Measurements from ENCODE around the gene WRNIP1.
"Not testable (repeated sequence)": the region's sequence is repeated elsewhere in the genome, so short reads cannot be mapped to it uniquely, and the experiment has no call there.

The WRNIP1 gene

GRCh38 chr6:2795162-2795561 lies 30.0 kb downstream of the WRNIP1 start:
- H3K9ac ChIP-seq (ENCODE audit: low read depth, low read length): no peak overlapping the region
- peaks cover 8% of the 10 kb centered on the region for H3K4me1 ChIP-seq (ENCODE audit: insufficient read depth, low read length)
- H3K9me3 ChIP-seq (ENCODE audit: control insufficient read depth, insufficient read depth, low read length): no peaks in the 10 kb centered on the region
- no peaks in the 10 kb centered on the region for H3K36me3 ChIP-seq (ENCODE audit: insufficient read depth, low read length)

GRCh38 chr6:2795956-2796355 lies 30.8 kb downstream of the WRNIP1 start:
- Histone ChIP-seq H3K36me3 (ENCODE audit: insufficient read depth, low read length) (no peaks in the 10 kb centered on the region), H3K4me1 (ENCODE audit: insufficient read depth, low read length) (peaks cover 2% of the 10 kb centered on the region), H3K9ac (ENCODE audit: low read depth, low read length) (no peak overlapping the region), H3K9me3 (ENCODE audit: control insufficient read depth, insufficient read depth, low read length) (no peaks in the 10 kb centered on the region)

- H3K9me3 ChIP-seq (ENCODE audit: control insufficient read depth, insufficient read depth, low read length): no peaks in the 10 kb centered on the region
- H3K36me3 ChIP-seq (ENCODE audit: insufficient read depth, low read length): no peaks in the 10 kb centered on the region
- no peak overlapping the region for H3K9ac ChIP-seq (ENCODE audit: low read depth, low read length)
- no peaks in the 10 kb centered on the region; the same call in 1 of the 2 replicates for H3K4me1 ChIP-seq (ENCODE audit: insufficient read depth, low read length)
These were observed 31.7 kb downstream of the WRNIP1 start for GRCh38 chr6:2796861-2797260.

- no peaks in the 10 kb centered on the region for H3K36me3 ChIP-seq (ENCODE audit: insufficient read depth, low read length)
- no peak overlapping the region for H3K9ac ChIP-seq (ENCODE audit: low read depth, low read length)
- no peaks in the 10 kb centered on the region for H3K9me3 ChIP-seq (ENCODE audit: control insufficient read depth, insufficient read depth, low read length)
- H3K4me1 ChIP-seq (ENCODE audit: insufficient read depth, low read length): no peaks in the 10 kb centered on the region; the same call in 1 of the 2 replicates
These were observed 32.4 kb downstream of the WRNIP1 start for GRCh38 chr6:2797564-2798031.

- H3K9ac ChIP-seq (ENCODE audit: low read depth, low read length): no peak overlapping the region
- no peaks in the 10 kb centered on the region; the same call in 1 of the 2 replicates for H3K4me1 ChIP-seq (ENCODE audit: insufficient read depth, low read length)
- H3K36me3 ChIP-seq (ENCODE audit: insufficient read depth, low read length): no peaks in the 10 kb centered on the region
- no peaks in the 10 kb centered on the region for H3K9me3 ChIP-seq (ENCODE audit: control insufficient read depth, insufficient read depth, low read length)
These were observed 33.5 kb downstream of the WRNIP1 start for GRCh38 chr6:2798586-2799134.

GRCh38 chr6:2799936-2800527 lies 34.8 kb downstream of the WRNIP1 start:
- H3K9ac ChIP-seq (ENCODE audit: low read depth, low read length): no peak overlapping the region
- no peaks in the 10 kb centered on the region; the same call in 1 of the 2 replicates for H3K4me1 ChIP-seq (ENCODE audit: insufficient read depth, low read length)
- H3K9me3 ChIP-seq (ENCODE audit: control insufficient read depth, insufficient read depth, low read length): no peaks in the 10 kb centered on the region
- no peaks in the 10 kb centered on the region for H3K36me3 ChIP-seq (ENCODE audit: insufficient read depth, low read length)

- H3K9me3 ChIP-seq (ENCODE audit: control insufficient read depth, insufficient read depth, low read length): no peaks in the 10 kb centered on the region
- no peak overlapping the region for H3K9ac ChIP-seq (ENCODE audit: low read depth, low read length)
- H3K36me3 ChIP-seq (ENCODE audit: insufficient read depth, low read length): no peaks in the 10 kb centered on the region
- no peaks in the 10 kb centered on the region; the same call in 1 of the 2 replicates for H3K4me1 ChIP-seq (ENCODE audit: insufficient read depth, low read length)
These were observed 35.5 kb downstream of the WRNIP1 start for GRCh38 chr6:2800552-2801316.

- H3K9me3 ChIP-seq (ENCODE audit: control insufficient read depth, insufficient read depth, low read length); H3K9ac ChIP-seq (ENCODE audit: low read depth, low read length); H3K36me3 ChIP-seq (ENCODE audit: insufficient read depth, low read length); H3K4me1 ChIP-seq (ENCODE audit: insufficient read depth, low read length): not testable (repeated sequence)
These were observed 36.5 kb downstream of the WRNIP1 start for GRCh38 chr6:2801687-2802086.

- Histone ChIP-seq H3K9me3 (ENCODE audit: control insufficient read depth, insufficient read depth, low read length) (no peaks in the 10 kb centered on the region), H3K4me1 (ENCODE audit: insufficient read depth, low read length) (no peaks in the 10 kb centered on the region; the same call in 1 of the 2 replicates), H3K36me3 (ENCODE audit: insufficient read depth, low read length) (no peaks in the 10 kb centered on the region), H3K9ac (ENCODE audit: low read depth, low read length) (no peak overlapping the region)
These were observed 37.4 kb downstream of the WRNIP1 start for GRCh38 chr6:2802521-2803060.

- H3K9me3 ChIP-seq (ENCODE audit: control insufficient read depth, insufficient read depth, low read length): no peaks in the 10 kb centered on the region
- H3K4me1 ChIP-seq (ENCODE audit: insufficient read depth, low read length): no peaks in the 10 kb centered on the region
- no peak overlapping the region for H3K9ac ChIP-seq (ENCODE audit: low read depth, low read length)
- H3K36me3 ChIP-seq (ENCODE audit: insufficient read depth, low read length): no peaks in the 10 kb centered on the region
These were observed 38.7 kb downstream of the WRNIP1 start for GRCh38 chr6:2803731-2804429.

- Histone ChIP-seq H3K4me1 (ENCODE audit: insufficient read depth, low read length) (no peaks in the 10 kb centered on the region), H3K9ac (ENCODE audit: low read depth, low read length) (no peak overlapping the region), H3K9me3 (ENCODE audit: control insufficient read depth, insufficient read depth, low read length) (no peaks in the 10 kb centered on the region), H3K36me3 (ENCODE audit: insufficient read depth, low read length) (no peaks in the 10 kb centered on the region)
These were observed 39.3 kb downstream of the WRNIP1 start for GRCh38 chr6:2804516-2804915.

GRCh38 chr6:2805031-2805430 lies 39.8 kb downstream of the WRNIP1 start:
- Histone ChIP-seq H3K36me3 (ENCODE audit: insufficient read depth, low read length) (no peaks in the 10 kb centered on the region), H3K9ac (ENCODE audit: low read depth, low read length) (no peak overlapping the region), H3K4me1 (ENCODE audit: insufficient read depth, low read length) (no peaks in the 10 kb centered on the region), H3K9me3 (ENCODE audit: control insufficient read depth, insufficient read depth, low read length) (no peaks in the 10 kb centered on the region)

- Histone ChIP-seq H3K36me3 (ENCODE audit: insufficient read depth, low read length) (no peaks in the 10 kb centered on the region), H3K9me3 (ENCODE audit: control insufficient read depth, insufficient read depth, low read length) (no peaks in the 10 kb centered on the region), H3K4me1 (ENCODE audit: insufficient read depth, low read length) (no peaks in the 10 kb centered on the region), H3K9ac (ENCODE audit: low read depth, low read length) (no peak overlapping the region)
These were observed 41.5 kb downstream of the WRNIP1 start for GRCh38 chr6:2806644-2807043.

- H3K36me3 ChIP-seq (ENCODE audit: insufficient read depth, low read length): no peaks in the 10 kb centered on the region
- H3K9me3 ChIP-seq (ENCODE audit: control insufficient read depth, insufficient read depth, low read length): no peaks in the 10 kb centered on the region
- H3K9ac ChIP-seq (ENCODE audit: low read depth, low read length): no peak overlapping the region
- no peaks in the 10 kb centered on the region for H3K4me1 ChIP-seq (ENCODE audit: insufficient read depth, low read length)
These were observed 42.3 kb downstream of the WRNIP1 start for GRCh38 chr6:2807342-2808090.
